GM12873 (cell line): ENCODE measurements around the gene NUS1.

Source experiments
- TF ChIP-seq, protein P1 (sequence below): IDR thresholded peaks from 2 replicates; pipeline ENCODE4 v1.5.1; 2012; ENCODE audit warnings: low read depth, mild to moderate bottlenecking, moderate library complexity, low read length, control low read depth; ENCODE audit not compliant: insufficient read depth; ENCODE audit errors: missing control alignments

Gene NUS1

DNA sequence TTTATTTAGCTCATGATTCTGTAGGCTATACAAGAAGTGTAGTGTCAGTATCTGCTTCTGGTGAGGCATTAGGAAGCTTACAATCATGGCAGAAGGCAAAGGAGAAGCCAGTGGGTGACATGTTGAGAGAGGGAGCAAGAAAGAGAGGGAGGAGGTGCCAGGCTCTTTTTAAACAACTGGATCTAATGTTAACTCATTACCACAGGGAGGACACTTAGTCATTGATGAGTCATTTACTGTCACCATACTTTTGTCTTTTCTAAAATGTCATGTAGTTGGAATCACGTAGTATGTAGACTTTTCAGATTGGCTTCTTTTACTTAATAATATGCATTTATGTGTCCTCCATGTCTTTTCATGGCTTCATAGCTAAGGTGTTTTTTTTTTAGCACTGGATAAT lies 58.1 kb downstream of the NUS1 start:
- TF ChIP-seq, protein P1, sequence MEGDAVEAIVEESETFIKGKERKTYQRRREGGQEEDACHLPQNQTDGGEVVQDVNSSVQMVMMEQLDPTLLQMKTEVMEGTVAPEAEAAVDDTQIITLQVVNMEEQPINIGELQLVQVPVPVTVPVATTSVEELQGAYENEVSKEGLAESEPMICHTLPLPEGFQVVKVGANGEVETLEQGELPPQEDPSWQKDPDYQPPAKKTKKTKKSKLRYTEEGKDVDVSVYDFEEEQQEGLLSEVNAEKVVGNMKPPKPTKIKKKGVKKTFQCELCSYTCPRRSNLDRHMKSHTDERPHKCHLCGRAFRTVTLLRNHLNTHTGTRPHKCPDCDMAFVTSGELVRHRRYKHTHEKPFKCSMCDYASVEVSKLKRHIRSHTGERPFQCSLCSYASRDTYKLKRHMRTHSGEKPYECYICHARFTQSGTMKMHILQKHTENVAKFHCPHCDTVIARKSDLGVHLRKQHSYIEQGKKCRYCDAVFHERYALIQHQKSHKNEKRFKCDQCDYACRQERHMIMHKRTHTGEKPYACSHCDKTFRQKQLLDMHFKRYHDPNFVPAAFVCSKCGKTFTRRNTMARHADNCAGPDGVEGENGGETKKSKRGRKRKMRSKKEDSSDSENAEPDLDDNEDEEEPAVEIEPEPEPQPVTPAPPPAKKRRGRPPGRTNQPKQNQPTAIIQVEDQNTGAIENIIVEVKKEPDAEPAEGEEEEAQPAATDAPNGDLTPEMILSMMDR: no peak

GRCh38 chr6:117739869-117740268 lies 64.6 kb downstream of the NUS1 start:
- TF ChIP-seq, protein P1: no peak

DNA sequence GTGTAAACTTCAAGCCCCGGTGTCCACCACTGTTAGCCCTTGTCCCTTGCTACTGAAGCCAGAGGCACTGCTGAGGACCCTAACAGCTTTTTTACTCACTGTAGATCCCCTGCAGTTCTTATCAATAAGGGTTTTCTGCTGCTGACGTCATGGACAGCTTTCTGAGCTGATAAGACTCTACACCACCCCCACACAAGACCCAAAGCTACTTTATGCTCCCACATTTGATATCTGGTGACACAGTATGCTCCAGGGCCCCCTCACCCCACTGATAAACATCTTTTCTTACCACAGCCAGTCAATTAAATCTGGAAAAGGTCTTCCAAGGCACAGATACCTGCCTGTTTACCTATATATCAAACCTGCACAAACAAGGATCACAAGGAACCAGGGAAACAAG lies 65.3 kb downstream of the NUS1 start:
- TF ChIP-seq, protein P1: no peak
